Neural cell (in vitro differentiated cells): Measurements from ENCODE around the gene SLC6A2. TPM values are rescaled to one million over a fixed set of nuclear protein-coding genes. Genes with fewer than 3 reads are reported as not detected.

Experiments used
- H2AFZ ChIP-seq: fragments of 200-600, 300-800 bp; sonication (generic), shearing (Covaris generic); 2 replicates; pipeline ENCODE4 v1.6.0; 2014; ENCODE audit warnings: low read depth, mild to moderate bottlenecking, antibody characterized with exemption, low read length, moderate library complexity
- H3F3A ChIP-seq: fragments of 200-600 bp; shearing (Covaris generic); 2 replicates; pipeline ENCODE4 v1.6.1; 2016; ENCODE audit warnings: mild to moderate bottlenecking, moderate library complexity, mixed read lengths, antibody characterized with exemption, low read length; ENCODE audit not compliant: insufficient read depth, poor library complexity, severe bottlenecking
- H3K27ac ChIP-seq: fragments of 200-600, 300-800 bp; sonication (generic), shearing (Covaris generic); 2 replicates; pipeline ENCODE4 v1.5.1; 2014; ENCODE audit warnings: mild to moderate bottlenecking, low read length, moderate library complexity
- H3K27me3 ChIP-seq: fragments of 300-800, 200-600 bp; sonication (generic), shearing (Covaris generic); 2 replicates; pipeline ENCODE4 v1.6.0; 2014; ENCODE audit warnings: mild to moderate bottlenecking, low read depth, low read length, moderate library complexity; ENCODE audit not compliant: insufficient read depth
- H3K36me3 ChIP-seq: fragments of 300-800, 200-600 bp; sonication (generic), shearing (Covaris generic); 2 replicates; pipeline ENCODE4 v1.5.1; 2014; ENCODE audit warnings: mild to moderate bottlenecking, antibody characterized with exemption, low read length, moderate library complexity; ENCODE audit not compliant: insufficient read depth
- H3K4me2 ChIP-seq: fragments of 300-800, 200-600 bp; sonication (generic), shearing (Covaris generic); 2 replicates; pipeline ENCODE4 v1.6.0; 2014; ENCODE audit warnings: mild to moderate bottlenecking, low read length
- H3K4me3 ChIP-seq: fragments of 300-800, 200-600 bp; sonication (generic), shearing (Covaris generic); 2 replicates; pipeline ENCODE4 v1.5.1; 2014; ENCODE audit warnings: mild to moderate bottlenecking, low read length, moderate library complexity
- H3K79me2 ChIP-seq: fragments of 200-600 bp; shearing (Covaris generic); replicated peaks from 2 replicates; pipeline ENCODE4 v1.6.0; 2014; ENCODE audit warnings: mild to moderate bottlenecking, low read length, moderate library complexity; ENCODE audit not compliant: insufficient read depth
- H3K9ac ChIP-seq: fragments of 300-800, 200-600 bp; sonication (generic), shearing (Covaris generic); 2 replicates; pipeline ENCODE4 v1.6.1; 2016; ENCODE audit warnings: mild to moderate bottlenecking, low read length, mixed read lengths
- H3K9me2 ChIP-seq: fragments of 200-600 bp; shearing (Covaris generic); 2 replicates; pipeline ENCODE4 v1.6.1; 2016; ENCODE audit warnings: mild to moderate bottlenecking, low read length, mixed read lengths; ENCODE audit not compliant: insufficient read depth
- H3K9me3 ChIP-seq: fragments of 200-600, 300-800 bp; sonication (generic), shearing (Covaris generic); 2 replicates; pipeline ENCODE4 v1.6.1; 2016; ENCODE audit warnings: mild to moderate bottlenecking, mixed run types, low read length, moderate library complexity, mixed read lengths
- H4K20me1 ChIP-seq: fragments of 200-600 bp; shearing (Covaris generic); 2 replicates; pipeline ENCODE4 v1.6.1; 2016; ENCODE audit warnings: mild to moderate bottlenecking, mixed run types; ENCODE audit not compliant: insufficient read depth
- EP300 ChIP-seq: fragments of 450-650 bp; conservative IDR thresholded peaks from 2 replicates; pipeline ENCODE4 v1.6.1; 2014; ENCODE audit warnings: antibody characterized with exemption, mild to moderate bottlenecking, moderate library complexity; ENCODE audit not compliant: poor library complexity, severe bottlenecking
- EZH2 ChIP-seq: fragments of 200-600, 300-800 bp; shearing (Covaris generic), sonication (generic); IDR thresholded peaks from 2 replicates; pipeline ENCODE4 v1.6.1; 2014; ENCODE audit warnings: antibody characterized with exemption, low read length, borderline replicate concordance, mild to moderate bottlenecking; ENCODE audit not compliant: insufficient read depth, poor library complexity, severe bottlenecking
- MXI1 ChIP-seq: fragments of 450-650 bp; conservative IDR thresholded peaks from 2 replicates; pipeline ENCODE4 v1.6.1; 2014; ENCODE audit warnings: antibody characterized with exemption, mild to moderate bottlenecking; ENCODE audit not compliant: poor library complexity, severe bottlenecking
- POLR2AphosphoS5 ChIP-seq: IDR thresholded peaks from 2 replicates; pipeline ENCODE4 v1.6.1; 2012
- RAD21 ChIP-seq: fragments of 450-650 bp; conservative IDR thresholded peaks from 2 replicates; pipeline ENCODE4 v1.6.1; 2014; ENCODE audit warnings: antibody characterized with exemption, mild to moderate bottlenecking, moderate library complexity
- SMC3 ChIP-seq: fragments of 450-650 bp; conservative IDR thresholded peaks from 2 replicates; pipeline ENCODE4 v1.6.1; 2014; ENCODE audit warnings: antibody characterized with exemption, mild to moderate bottlenecking, moderate library complexity; ENCODE audit not compliant: poor library complexity
- TAF1 ChIP-seq: IDR thresholded peaks from 2 replicates; pipeline ENCODE4 v1.6.1; 2012; ENCODE audit warnings: low read depth
- polyA plus RNA-seq: library from polyadenylated mRNA; depleted of rRNA; stranded (reverse); fragments of >200 nt; gene quantifications from 2 replicates; pipeline ENCODE4 v1.2.3, GENCODE V29; 2014
- TF ChIP-seq, protein P1 (sequence below): IDR thresholded peaks from 2 replicates; pipeline ENCODE4 v1.6.1; 2012; ENCODE audit warnings: borderline replicate concordance
- TF ChIP-seq, protein P2 (sequence below): fragments of 450-650 bp; IDR thresholded peaks from 2 replicates; pipeline ENCODE4 v1.5.1; 2014; ENCODE audit warnings: antibody characterized with exemption, mild to moderate bottlenecking, moderate library complexity; ENCODE audit not compliant: poor library complexity, severe bottlenecking

The SLC6A2 gene
- polyA plus RNA-seq, 1 donor from 2014 or later, result not detected

DNA sequence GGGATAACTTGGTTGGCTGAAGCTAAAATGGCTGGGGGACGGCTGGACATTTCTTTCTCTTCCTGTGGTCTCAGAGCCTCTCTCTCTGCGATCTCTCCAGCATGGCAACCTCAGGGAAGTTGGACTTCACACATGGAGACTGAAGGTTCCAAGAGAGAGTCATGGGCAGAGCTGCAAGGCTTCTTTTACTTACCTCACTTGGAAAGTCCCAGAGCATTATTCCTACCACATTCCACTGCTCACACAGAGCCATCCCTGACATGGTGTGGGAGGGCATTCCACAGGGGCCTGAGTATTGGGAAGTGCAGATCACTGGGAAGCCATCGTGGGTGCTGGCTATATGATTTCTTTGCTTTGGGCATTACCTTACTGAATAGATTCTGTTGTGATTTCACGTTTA, 9.8 kb upstream of the SLC6A2 start:
- no peak overlapping the region for H3K4me3 ChIP-seq
- H3K9me2 ChIP-seq, result no peaks in the 10 kb centered on the region
- H3K9me3 ChIP-seq, result no peaks in the 10 kb centered on the region
- no peak overlapping the region for H3K4me2 ChIP-seq
- H3K36me3 ChIP-seq, result no peaks in the 10 kb centered on the region
- TF ChIP-seq RAD21 (no peak), EZH2 (no peak), SMC3 (no peak), EP300 (no peak), MXI1 (no peak)
- TF ChIP-seq, protein P1, sequence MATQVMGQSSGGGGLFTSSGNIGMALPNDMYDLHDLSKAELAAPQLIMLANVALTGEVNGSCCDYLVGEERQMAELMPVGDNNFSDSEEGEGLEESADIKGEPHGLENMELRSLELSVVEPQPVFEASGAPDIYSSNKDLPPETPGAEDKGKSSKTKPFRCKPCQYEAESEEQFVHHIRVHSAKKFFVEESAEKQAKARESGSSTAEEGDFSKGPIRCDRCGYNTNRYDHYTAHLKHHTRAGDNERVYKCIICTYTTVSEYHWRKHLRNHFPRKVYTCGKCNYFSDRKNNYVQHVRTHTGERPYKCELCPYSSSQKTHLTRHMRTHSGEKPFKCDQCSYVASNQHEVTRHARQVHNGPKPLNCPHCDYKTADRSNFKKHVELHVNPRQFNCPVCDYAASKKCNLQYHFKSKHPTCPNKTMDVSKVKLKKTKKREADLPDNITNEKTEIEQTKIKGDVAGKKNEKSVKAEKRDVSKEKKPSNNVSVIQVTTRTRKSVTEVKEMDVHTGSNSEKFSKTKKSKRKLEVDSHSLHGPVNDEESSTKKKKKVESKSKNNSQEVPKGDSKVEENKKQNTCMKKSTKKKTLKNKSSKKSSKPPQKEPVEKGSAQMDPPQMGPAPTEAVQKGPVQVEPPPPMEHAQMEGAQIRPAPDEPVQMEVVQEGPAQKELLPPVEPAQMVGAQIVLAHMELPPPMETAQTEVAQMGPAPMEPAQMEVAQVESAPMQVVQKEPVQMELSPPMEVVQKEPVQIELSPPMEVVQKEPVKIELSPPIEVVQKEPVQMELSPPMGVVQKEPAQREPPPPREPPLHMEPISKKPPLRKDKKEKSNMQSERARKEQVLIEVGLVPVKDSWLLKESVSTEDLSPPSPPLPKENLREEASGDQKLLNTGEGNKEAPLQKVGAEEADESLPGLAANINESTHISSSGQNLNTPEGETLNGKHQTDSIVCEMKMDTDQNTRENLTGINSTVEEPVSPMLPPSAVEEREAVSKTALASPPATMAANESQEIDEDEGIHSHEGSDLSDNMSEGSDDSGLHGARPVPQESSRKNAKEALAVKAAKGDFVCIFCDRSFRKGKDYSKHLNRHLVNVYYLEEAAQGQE, result no peak
- TF ChIP-seq, protein P2, sequence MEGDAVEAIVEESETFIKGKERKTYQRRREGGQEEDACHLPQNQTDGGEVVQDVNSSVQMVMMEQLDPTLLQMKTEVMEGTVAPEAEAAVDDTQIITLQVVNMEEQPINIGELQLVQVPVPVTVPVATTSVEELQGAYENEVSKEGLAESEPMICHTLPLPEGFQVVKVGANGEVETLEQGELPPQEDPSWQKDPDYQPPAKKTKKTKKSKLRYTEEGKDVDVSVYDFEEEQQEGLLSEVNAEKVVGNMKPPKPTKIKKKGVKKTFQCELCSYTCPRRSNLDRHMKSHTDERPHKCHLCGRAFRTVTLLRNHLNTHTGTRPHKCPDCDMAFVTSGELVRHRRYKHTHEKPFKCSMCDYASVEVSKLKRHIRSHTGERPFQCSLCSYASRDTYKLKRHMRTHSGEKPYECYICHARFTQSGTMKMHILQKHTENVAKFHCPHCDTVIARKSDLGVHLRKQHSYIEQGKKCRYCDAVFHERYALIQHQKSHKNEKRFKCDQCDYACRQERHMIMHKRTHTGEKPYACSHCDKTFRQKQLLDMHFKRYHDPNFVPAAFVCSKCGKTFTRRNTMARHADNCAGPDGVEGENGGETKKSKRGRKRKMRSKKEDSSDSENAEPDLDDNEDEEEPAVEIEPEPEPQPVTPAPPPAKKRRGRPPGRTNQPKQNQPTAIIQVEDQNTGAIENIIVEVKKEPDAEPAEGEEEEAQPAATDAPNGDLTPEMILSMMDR, result no peak
- H3F3A ChIP-seq, result no peaks in the 10 kb centered on the region
- no peak overlapping the region for H3K9ac ChIP-seq
- H3K27me3 ChIP-seq, result peaks cover 7% of the 10 kb centered on the region
- no peak overlapping the region for H3K27ac ChIP-seq
- H2AFZ ChIP-seq, result no peak overlapping the region
- no peaks in the 10 kb centered on the region for H3K79me2 ChIP-seq
- H4K20me1 ChIP-seq, result no peaks in the 10 kb centered on the region

DNA sequence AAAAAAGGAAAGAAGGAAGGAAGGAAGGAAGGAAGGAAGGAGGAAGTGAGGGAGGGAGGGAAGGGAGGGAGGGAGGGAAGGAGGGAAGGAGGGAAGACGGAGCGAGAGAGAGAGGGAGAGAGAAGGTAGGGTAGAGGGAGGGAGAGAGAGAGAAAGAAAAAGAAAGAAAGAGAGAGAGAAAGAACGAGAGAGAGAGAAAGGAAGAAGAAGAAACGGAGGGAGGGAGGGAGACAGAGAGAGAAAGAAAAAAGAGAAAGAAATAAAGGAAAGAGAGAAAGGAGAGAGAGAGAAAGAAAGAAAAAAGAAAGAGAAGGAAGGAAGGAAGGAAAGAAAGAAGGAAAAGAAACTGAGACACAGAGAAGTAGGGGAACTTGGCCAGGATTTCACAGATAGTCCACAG, 8.4 kb upstream of the SLC6A2 start:
- H3K36me3 ChIP-seq, result no peaks in the 10 kb centered on the region
- H4K20me1 ChIP-seq, result no peaks in the 10 kb centered on the region

More for the DNA sequence above, 8.4 kb upstream of the SLC6A2 start:
- H3K4me2 ChIP-seq, result no peak overlapping the region
- no peak overlapping the region for H2AFZ ChIP-seq
- H3K4me3 ChIP-seq, result no peak overlapping the region
- no peak overlapping the region for H3K9ac ChIP-seq
- H3F3A ChIP-seq, result no peaks in the 10 kb centered on the region
- TF ChIP-seq, protein P2, result no peak
- TF ChIP-seq, protein P1, result no peak
- TF ChIP-seq RAD21, result no peak
- no peak for TF ChIP-seq EP300
- TF ChIP-seq MXI1, result no peak
- no peak for TF ChIP-seq TAF1
- TF ChIP-seq POLR2AphosphoS5, result no peak
- no peak for TF ChIP-seq EZH2
- no peak for TF ChIP-seq SMC3
- peaks cover 19% of the 10 kb centered on the region for H3K27me3 ChIP-seq
- no peaks in the 10 kb centered on the region for H3K9me2 ChIP-seq
- no peak overlapping the region for H3K27ac ChIP-seq
- H3K79me2 ChIP-seq, result no peaks in the 10 kb centered on the region
- no peaks in the 10 kb centered on the region for H3K9me3 ChIP-seq
